HUES48 (cell line): ENCODE measurements around the gene HDAC4.

ENCODE experiments used
- H3K27ac ChIP-seq: one replicate; pipeline ENCODE4 v1.7.0; 2013; ENCODE audit warnings: low read depth, low read length, inconsistent platforms
- H3K27me3 ChIP-seq: 2 replicates; pipeline ENCODE4 v1.6.1; 2013; ENCODE audit warnings: mild to moderate bottlenecking, low read length; ENCODE audit not compliant: control insufficient read depth, insufficient read depth
- H3K36me3 ChIP-seq: 2 replicates; pipeline ENCODE4 v1.6.1; 2013; ENCODE audit warnings: low read length; ENCODE audit not compliant: control insufficient read depth, insufficient read depth
- H3K4me1 ChIP-seq: 2 replicates; pipeline ENCODE4 v1.6.1; 2013; ENCODE audit warnings: mild to moderate bottlenecking, low read length; ENCODE audit not compliant: control insufficient read depth, insufficient read depth
- H3K4me3 ChIP-seq: 2 replicates; pipeline ENCODE4 v1.5.1; 2013; ENCODE audit warnings: mild to moderate bottlenecking, low read depth, low read length
- H3K9ac ChIP-seq: 2 replicates; pipeline ENCODE4 v1.6.1; 2013; ENCODE audit warnings: mild to moderate bottlenecking, low read depth, low read length, moderate library complexity
- H3K9me3 ChIP-seq: 2 replicates; pipeline ENCODE4 v1.6.1; 2013; ENCODE audit warnings: low read length; ENCODE audit not compliant: control insufficient read depth, insufficient read depth

HDAC4 gene

DNA sequence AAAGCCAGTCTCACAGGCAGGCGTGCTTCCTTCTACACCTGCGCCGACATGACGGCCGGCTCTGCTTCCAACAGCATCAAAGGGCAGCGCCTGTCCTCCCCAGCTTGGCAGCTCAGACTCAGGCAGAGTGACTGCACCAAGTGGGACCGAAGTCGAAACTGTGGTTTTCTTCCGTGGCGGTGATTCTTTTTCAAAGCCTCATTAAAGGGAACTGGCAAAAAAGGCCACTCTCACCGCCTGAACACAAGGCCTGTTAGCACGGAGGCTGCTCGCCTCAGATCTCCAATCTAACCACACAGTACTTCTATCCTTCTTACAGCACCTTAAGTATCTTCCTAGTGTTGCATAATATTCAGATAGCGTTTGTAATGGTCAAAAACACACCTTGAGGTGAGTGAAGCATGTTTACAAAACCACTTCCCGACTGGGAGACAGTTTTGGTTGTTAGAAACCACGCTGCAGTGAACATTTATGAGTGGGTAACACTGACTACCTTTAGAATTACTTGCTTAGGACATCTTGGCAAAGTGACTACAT lies 236.4 kb downstream of the HDAC4 start:
- H3K27me3 ChIP-seq: no peaks in the 10 kb centered on the region
- no peaks in the 10 kb centered on the region for H3K9me3 ChIP-seq
- H3K4me3 ChIP-seq: no peak overlapping the region
- no peak overlapping the region for H3K9ac ChIP-seq
- no peak overlapping the region for H3K27ac ChIP-seq
- H3K4me1 ChIP-seq: no peaks in the 10 kb centered on the region
- peaks cover 17% of the 10 kb centered on the region for H3K36me3 ChIP-seq

DNA sequence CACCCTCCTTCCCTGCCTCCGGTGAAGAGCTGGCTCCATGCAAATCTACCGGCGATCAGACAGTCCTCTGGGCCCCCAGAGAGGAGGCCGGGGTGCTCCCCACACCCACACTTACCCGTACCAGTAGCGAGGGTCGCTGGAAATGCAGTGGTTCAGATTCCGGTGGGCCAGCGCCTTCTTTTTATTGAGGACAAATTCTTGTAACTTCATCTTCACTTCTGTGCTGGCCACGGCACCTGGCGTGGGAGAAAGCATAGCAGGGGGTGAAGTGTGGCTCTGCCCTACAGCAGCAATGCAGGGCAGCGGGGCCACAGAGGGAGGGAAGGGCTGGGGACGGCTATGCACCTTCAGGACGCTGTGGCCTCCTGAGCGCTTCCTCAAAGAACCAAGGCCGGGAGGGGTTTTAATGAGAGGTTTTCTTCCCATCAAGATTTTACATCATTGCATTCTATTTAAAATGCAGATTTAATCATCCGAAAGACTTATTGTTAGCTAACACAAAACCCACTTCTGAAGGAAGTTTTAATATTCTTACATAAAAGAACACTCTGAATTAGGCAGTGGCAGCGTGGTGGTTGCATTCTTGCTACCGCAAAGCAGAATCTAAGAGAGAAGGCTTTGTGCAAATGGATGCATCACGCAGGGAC lies 237.0 kb downstream of the HDAC4 start:
- Histone ChIP-seq H3K36me3 (peaks cover 17% of the 10 kb centered on the region), H3K27me3 (no peaks in the 10 kb centered on the region), H3K9me3 (no peaks in the 10 kb centered on the region), H3K4me3 (no peak overlapping the region), H3K27ac (no peak overlapping the region), H3K4me1 (no peaks in the 10 kb centered on the region), H3K9ac (no peak overlapping the region)

DNA sequence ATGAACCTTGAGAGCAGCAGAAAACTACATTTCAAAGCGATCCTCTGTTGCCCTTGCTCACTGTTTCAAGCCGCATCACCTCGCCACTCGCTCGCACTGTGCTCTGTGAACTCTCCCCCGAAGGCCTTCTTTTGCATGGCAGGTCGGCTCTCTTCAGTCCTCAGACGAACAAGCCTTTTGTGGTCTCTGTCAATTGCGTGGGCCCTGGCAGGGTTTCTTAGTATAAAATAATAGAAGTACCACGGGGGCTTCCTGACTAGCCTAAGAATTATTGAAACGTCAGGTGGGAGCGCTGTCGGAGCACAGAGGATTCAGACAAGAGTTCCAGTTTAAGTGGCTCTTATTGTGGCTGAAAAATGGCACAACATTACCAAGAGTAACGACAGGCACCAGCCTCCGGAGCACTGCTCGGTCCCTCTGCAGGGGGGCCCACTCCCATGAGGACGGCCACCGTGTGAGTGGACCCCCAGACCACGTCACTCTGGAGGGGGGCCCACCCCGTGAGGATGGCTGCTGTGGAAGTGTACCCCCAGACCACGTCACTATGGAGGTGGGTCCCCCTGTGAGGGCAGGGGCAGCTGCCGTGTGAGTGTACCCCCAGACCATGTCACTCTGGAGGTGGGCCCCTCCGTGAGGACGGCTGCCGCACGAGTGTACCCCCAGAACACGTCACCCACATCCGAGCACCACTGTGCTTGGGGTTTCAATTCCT lies 237.7 kb downstream of the HDAC4 start:
- Histone ChIP-seq H3K4me3 (no peak overlapping the region), H3K9ac (no peak overlapping the region), H3K4me1 (no peaks in the 10 kb centered on the region), H3K27ac (no peak overlapping the region), H3K36me3 (peaks cover 17% of the 10 kb centered on the region), H3K9me3 (no peaks in the 10 kb centered on the region), H3K27me3 (no peaks in the 10 kb centered on the region)

DNA sequence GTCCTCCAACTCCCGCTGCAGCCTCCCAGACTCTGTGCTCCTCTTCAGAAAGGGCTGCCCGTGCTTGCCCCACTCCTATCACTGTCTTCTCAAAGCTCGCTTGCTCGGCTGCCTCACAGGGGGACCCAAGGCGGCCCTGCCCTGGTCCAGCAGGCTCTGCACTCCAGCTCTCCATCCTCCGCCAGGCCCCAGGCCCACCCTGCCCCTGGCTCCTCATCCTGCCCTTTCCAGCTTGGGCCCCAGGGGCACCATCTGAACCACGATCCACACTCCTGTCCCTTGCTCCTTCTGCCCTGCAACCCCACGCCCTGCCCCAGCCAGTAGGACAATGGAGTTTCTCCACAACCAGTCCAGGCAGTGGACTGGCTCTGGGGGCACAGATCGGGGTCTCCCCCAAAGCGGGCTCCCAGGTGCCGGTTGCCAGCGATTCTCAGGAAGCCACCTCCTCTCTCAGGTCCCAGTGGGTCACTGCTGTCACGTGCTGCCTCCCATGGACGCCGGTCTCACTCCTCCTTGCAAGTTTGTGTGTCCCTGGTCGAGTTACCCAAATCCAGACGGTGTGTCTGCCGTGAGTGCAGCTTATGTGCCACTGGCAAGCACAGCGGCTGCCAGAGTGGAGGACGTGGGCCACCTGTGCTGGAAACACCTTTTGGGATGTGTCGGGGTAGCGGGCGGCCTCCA lies 238.5 kb downstream of the HDAC4 start:
- Histone ChIP-seq H3K4me3 (no peak overlapping the region), H3K4me1 (no peaks in the 10 kb centered on the region; the same call in 1 of the 2 replicates), H3K36me3 (peaks cover 17% of the 10 kb centered on the region), H3K27me3 (no peaks in the 10 kb centered on the region), H3K27ac (no peak overlapping the region), H3K9me3 (no peaks in the 10 kb centered on the region), H3K9ac (no peak overlapping the region)

DNA sequence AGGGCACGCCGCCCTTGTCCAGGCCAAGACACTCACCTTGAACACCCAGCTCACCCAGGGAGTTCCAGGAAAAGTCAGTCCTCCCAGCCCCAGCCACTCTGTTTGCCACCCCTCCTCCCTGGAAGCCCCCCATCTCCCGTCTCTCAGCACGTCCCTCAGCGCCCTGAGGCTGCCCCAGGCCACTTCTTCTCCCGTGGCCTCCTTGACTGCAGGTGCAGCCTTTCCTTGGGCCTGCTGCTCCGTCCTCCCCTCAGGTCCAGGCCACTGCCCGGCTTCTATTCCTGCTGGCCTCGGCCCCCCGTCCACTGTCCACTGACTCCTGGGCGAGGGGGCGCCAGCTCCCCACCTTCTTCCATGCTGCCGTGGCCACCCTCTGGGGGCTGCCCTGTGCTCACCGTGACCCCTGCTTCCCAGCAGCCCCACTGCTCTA lies 239.1 kb downstream of the HDAC4 start:
- H3K36me3 ChIP-seq: peaks cover 17% of the 10 kb centered on the region
- H3K4me3 ChIP-seq: no peak overlapping the region
- no peaks in the 10 kb centered on the region for H3K27me3 ChIP-seq
- no peak overlapping the region for H3K9ac ChIP-seq
- H3K4me1 ChIP-seq: no peaks in the 10 kb centered on the region; the same call in 1 of the 2 replicates
- H3K27ac ChIP-seq: no peak overlapping the region
- no peaks in the 10 kb centered on the region for H3K9me3 ChIP-seq

DNA sequence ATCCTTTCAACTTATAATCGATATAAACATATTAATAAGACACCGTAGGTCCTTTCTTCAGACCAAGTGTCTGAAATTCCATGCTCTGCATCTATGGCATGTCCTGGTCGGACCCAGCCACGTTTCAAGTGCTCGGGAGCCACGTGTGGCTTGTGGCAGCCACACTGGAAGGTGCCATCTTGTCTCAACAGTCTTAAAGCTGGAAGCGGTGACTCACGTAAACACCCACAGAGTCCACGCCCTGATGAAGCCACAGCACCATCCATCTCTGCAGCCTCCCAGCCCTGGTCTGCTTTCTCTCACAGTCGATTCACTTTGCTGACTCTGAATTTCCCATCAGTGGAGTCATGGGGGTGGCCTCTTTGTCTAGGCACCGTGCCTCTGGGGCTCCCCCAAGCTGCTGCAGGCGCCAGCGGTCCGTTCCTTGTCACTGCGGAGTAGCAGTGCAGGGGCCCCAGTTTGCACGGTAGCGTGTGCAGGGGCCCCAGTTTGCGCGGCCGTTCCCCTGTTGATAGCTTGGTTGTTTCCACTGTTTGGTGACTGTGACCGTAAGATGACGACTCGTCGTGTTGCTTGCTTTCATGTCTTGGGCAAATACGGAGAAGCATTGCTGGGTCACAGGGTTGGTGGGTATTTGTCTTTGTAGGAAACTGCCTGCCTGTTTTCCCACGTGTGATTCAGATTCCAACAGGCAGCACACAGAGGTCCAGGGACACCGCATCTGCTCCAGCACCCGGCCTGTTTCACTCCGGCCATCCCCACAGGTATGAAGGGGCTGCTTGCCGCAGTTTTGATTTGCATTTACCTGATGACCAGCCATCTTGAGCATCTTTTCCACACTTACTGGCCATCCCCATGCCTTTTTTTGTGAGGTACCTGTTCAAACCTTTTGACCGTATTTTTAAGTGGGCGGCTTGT lies 240.3 kb downstream of the HDAC4 start:
- Histone ChIP-seq H3K4me3 (no peak overlapping the region), H3K9ac (no peak overlapping the region), H3K27ac (no peak overlapping the region), H3K36me3 (peaks cover 29% of the 10 kb centered on the region), H3K4me1 (no peaks in the 10 kb centered on the region; the same call in 1 of the 2 replicates), H3K27me3 (no peaks in the 10 kb centered on the region), H3K9me3 (no peaks in the 10 kb centered on the region)

DNA sequence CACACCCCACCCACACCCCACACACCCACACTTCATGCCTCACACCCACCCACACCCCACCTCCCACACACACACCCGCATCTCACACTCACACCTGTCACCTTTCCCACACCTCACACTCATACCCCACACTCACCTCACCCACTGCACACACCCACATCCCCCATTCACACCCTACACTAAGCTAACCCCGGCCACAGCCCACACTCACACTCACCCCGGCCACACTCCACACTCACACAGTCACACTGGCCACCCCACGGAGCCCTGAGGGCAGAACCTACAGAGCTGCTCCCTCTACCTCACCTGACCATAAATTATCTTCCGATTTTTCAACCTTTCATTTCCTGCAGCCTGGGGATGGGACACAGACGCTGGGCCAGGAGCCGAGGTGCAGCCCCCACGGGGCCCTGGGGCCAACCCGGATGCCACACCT lies 241.3 kb downstream of the HDAC4 start:
- no peak overlapping the region for H3K9ac ChIP-seq
- no peaks in the 10 kb centered on the region; the same call in 1 of the 2 replicates for H3K4me1 ChIP-seq
- peaks cover 37% of the 10 kb centered on the region for H3K36me3 ChIP-seq
- H3K4me3 ChIP-seq: no peak overlapping the region
- H3K27ac ChIP-seq: no peak overlapping the region
- no peaks in the 10 kb centered on the region for H3K27me3 ChIP-seq
- H3K9me3 ChIP-seq: no peaks in the 10 kb centered on the region

DNA sequence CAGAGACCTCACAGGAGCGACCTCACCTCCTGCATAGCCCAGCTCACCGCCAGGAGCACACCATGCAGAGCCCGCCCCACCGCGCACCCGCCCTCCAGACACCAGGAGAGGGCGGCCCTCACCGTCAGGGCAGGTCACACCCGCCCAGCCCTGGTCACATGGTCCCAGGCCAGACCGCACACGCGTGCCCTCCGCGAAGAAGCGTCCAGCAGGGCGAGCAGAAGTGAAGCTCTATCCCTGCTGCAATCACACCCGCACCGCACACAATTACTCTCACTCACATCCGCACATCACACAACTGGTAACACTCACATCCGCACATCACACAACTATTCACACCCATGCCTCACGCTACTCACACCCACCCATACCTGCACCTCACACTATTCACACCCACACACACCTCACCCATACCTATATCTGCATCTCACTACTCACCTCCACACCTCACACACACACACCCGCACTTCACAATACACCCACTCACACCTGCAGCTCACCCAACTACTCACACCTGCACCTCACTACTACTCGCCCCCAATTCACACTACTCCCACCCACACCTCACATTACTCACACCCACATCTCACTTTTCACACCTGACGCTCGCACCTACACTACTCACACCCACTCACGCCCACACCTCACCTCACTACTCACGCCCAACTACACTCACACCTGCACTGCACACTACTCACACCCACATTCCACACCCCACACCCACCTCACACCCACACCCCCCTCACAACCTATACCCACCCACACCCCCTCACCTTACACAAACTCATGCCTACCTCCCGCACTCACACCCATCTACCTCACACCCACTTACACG lies 242.0 kb downstream of the HDAC4 start:
- no peaks in the 10 kb centered on the region; the same call in 1 of the 2 replicates for H3K4me1 ChIP-seq
- peaks cover 43% of the 10 kb centered on the region for H3K36me3 ChIP-seq
- no peak overlapping the region for H3K27ac ChIP-seq
- no peaks in the 10 kb centered on the region for H3K9me3 ChIP-seq
- H3K4me3 ChIP-seq: no peak overlapping the region
- H3K9ac ChIP-seq: no peak overlapping the region
- H3K27me3 ChIP-seq: no peaks in the 10 kb centered on the region

DNA sequence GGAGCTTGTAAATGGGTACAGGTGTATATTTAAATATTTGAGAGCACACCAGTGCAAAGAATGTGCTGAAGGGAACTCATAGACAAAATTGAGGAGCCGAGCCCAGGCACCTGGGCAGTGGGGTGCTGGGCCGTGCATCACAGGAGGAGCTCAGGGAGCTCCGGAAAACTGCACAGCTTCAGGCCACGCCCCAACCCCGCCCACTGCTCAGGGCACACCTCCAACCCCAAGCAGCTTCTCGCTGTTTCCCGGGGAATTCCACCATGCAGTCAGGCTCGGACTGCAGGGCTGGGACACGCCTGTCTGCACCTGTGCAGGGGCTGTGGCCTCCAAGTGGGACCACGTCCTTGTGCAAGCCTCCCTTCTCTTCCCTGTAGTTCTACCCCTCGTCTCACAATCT lies 243.0 kb downstream of the HDAC4 start:
- H3K27ac ChIP-seq: no peak overlapping the region
- H3K36me3 ChIP-seq: peaks cover 43% of the 10 kb centered on the region
- no peaks in the 10 kb centered on the region; the same call in 1 of the 2 replicates for H3K4me1 ChIP-seq
- H3K27me3 ChIP-seq: no peaks in the 10 kb centered on the region
- no peak overlapping the region for H3K9ac ChIP-seq
- H3K4me3 ChIP-seq: no peak overlapping the region
- H3K9me3 ChIP-seq: no peaks in the 10 kb centered on the region

DNA sequence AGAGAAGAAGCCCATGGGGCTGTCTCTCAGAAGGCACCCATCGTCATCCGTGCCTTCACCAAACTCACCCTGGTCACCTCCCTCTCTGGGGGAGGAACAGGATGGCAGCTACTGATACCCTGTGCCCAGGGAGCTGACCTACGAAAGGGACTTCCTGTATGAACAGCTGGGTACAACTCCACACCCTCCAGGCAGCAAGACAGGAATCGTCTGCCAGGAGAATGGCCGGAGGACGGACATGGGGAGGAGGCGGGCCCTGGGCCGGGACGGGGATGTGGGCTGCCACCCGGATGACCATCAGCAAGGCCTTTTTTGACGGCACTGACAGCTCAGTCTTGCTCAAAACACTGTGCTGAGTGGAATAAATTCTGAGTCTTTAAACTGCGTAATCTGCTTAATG lies 243.6 kb downstream of the HDAC4 start:
- Histone ChIP-seq H3K27me3 (no peaks in the 10 kb centered on the region), H3K36me3 (peaks cover 43% of the 10 kb centered on the region), H3K27ac (no peak overlapping the region), H3K9me3 (no peaks in the 10 kb centered on the region), H3K4me3 (no peak overlapping the region), H3K4me1 (no peaks in the 10 kb centered on the region; the same call in 1 of the 2 replicates), H3K9ac (no peak overlapping the region)
